HepG2 (cell line): ENCODE results near the gene GSC2. TPM values are rescaled to one million over a fixed set of nuclear protein-coding genes. Genes with fewer than 3 reads are reported as not detected.

Source experiments
- ATAC-seq: fragments of 200-7000 bp; cut with Tn5 transposase; 3 replicates; pipeline ENCODE4 v1.9.1; 2020; ENCODE audit warnings: mild to moderate bottlenecking, moderate library complexity
- BruUV-seq: library from RNA; stranded (reverse); fragments of 400-500 nt; replicated peaks from 2 replicates; lab custom pipeline; 2021; lab: Mats Ljungman, UMichigan
- CTCF ChIA-PET: fragments of 300-600 bp; formaldehyde crosslinking; extraction: SDS; loops from one replicate; lab custom pipeline; 2021; ENCODE audit warnings: low total read pairs, inconsistent platforms, low intra/inter-chr PET ratio; lab: Yijun Ruan, JAX
- POLR2A ChIA-PET: fragments of 350-600 bp; sonication (Branson Sonifier 250); formaldehyde crosslinking; loops from one replicate; lab custom pipeline; 2020; ENCODE audit warnings: antibody characterized with exemption, inconsistent platforms; lab: Yijun Ruan, JAX
- DNase-seq: peaks from one replicate; pipeline ENCODE4 v3.0.0-alpha.2; 2015; ENCODE audit warnings: low spot score
- FAIRE-seq: peaks from 3 replicates; lab custom pipeline; 2011; peaks lifted over from hg19 to GRCh38; lab: Jason Lieb, UNC
- H2AFZ ChIP-seq: one replicate; pipeline ENCODE4 v1.6.1; 2011; ENCODE audit warnings: low read length, inconsistent platforms
- H3K27ac ChIP-seq: fragments of 300-600 bp; 3 replicates; pipeline ENCODE4 v1.8.0; 2011; ENCODE audit warnings: mixed run types, mild to moderate bottlenecking, mixed read lengths, low read length, inconsistent platforms; ENCODE audit not compliant: insufficient read depth; ENCODE audit errors: extremely low read length
- H3K27me3 ChIP-seq, 2 experiments: fragments of 200-600 bp in 1 of 2; 2 replicates in 1 of 2; 3 replicates in 1 of 2; pipeline versions ENCODE4 v1.6.0 to v1.8.0; 2011; ENCODE audit warnings: low read length in 2 of 2, mild to moderate bottlenecking in 2 of 2, moderate library complexity in 2 of 2, inconsistent platforms in 1 of 2; ENCODE audit not compliant: insufficient read depth in 2 of 2, control insufficient read depth in 1 of 2
- H3K36me3 ChIP-seq, 2 experiments: fragments of 200-600 bp in 1 of 2; replicated peaks in 1 of 2; 2 replicates in 1 of 2; 3 replicates in 1 of 2; pipeline versions ENCODE4 v1.5.1 to v1.8.0; 2011; ENCODE audit warnings: low read length in 2 of 2, inconsistent platforms in 1 of 2; ENCODE audit not compliant: insufficient read depth in 2 of 2, control insufficient read depth in 1 of 2
- H3K4me1 ChIP-seq: 2 replicates; pipeline ENCODE4 v1.5.1; 2012; ENCODE audit warnings: low read length, inconsistent platforms; ENCODE audit not compliant: insufficient read depth
- H3K4me2 ChIP-seq: 2 replicates; pipeline ENCODE4 v1.6.0; 2011; ENCODE audit warnings: low read depth, low read length, inconsistent platforms
- H3K4me3 ChIP-seq, 3 experiments: fragments of 200-600 bp in 1 of 3; sonication (generic), shearing (Covaris generic) in 1 of 3; replicated peaks in 1 of 3; 2 replicates each; pipeline ENCODE4 v1.5.1; 2011 to 2016; ENCODE audit warnings: low read length in 3 of 3, inconsistent platforms in 2 of 3, low read depth in 2 of 3, mild to moderate bottlenecking in 2 of 3, control low read depth in 1 of 3, mixed read lengths in 1 of 3; ENCODE audit not compliant: insufficient read depth in 1 of 3
- H3K79me2 ChIP-seq: one replicate; pipeline ENCODE4 v1.6.1; 2011; ENCODE audit warnings: low read length, inconsistent platforms; ENCODE audit not compliant: insufficient read depth
- H3K9ac ChIP-seq: 2 replicates; pipeline ENCODE4 v1.6.0; 2011; ENCODE audit warnings: mild to moderate bottlenecking, low read depth, low read length, inconsistent platforms; ENCODE audit not compliant: insufficient read depth
- H3K9me3 ChIP-seq: 2 replicates; pipeline ENCODE4 v1.5.1; 2012; ENCODE audit warnings: mild to moderate bottlenecking, low read length
- H4K20me1 ChIP-seq: 2 replicates; pipeline ENCODE4 v1.6.0; 2011; ENCODE audit warnings: inconsistent platforms, mild to moderate bottlenecking, low read length, moderate library complexity; ENCODE audit not compliant: insufficient read depth
- ATRX ChIP-seq: sonication (generic); formaldehyde crosslinking; IDR thresholded peaks from 2 replicates; pipeline ENCODE4 v1.4.0; 2020; ENCODE audit warnings: missing genetic modification reagents, borderline replicate concordance
- CTCF ChIP-seq: sonication (generic); formaldehyde crosslinking; IDR thresholded peaks from 2 replicates; pipeline ENCODE4 v1.5.0; 2020; ENCODE audit warnings: mild to moderate bottlenecking, missing genetic modification reagents, moderate library complexity
- ETV5 ChIP-seq: IDR thresholded peaks from 2 replicates; pipeline ENCODE4 v1.6.1; 2018; ENCODE audit warnings: missing biosample characterization, missing genetic modification reagents, inconsistent platforms, borderline replicate concordance
- KAT7 ChIP-seq: IDR thresholded peaks from 2 replicates; pipeline ENCODE4 v1.6.1; 2018; ENCODE audit warnings: borderline replicate concordance, missing compliant biosample characterization
- TFDP2 ChIP-seq: sonication (generic); formaldehyde crosslinking; IDR thresholded peaks from 2 replicates; pipeline ENCODE4 v1.4.0; 2020; ENCODE audit warnings: missing genetic modification reagents
- TIGD3 ChIP-seq: sonication (generic); formaldehyde crosslinking; IDR thresholded peaks from 2 replicates; pipeline ENCODE4 v1.5.1; 2020; ENCODE audit warnings: mild to moderate bottlenecking, missing genetic modification reagents, borderline replicate concordance
- ZBTB4 ChIP-seq: sonication (generic); formaldehyde crosslinking; IDR thresholded peaks from 2 replicates; pipeline ENCODE4 v1.4.0; 2020; ENCODE audit warnings: missing genetic modification reagents, mild to moderate bottlenecking, borderline replicate concordance
- ZFP36 ChIP-seq: fragments of 150-350 bp; IDR thresholded peaks from 2 replicates; pipeline ENCODE4 v1.6.1; 2018; ENCODE audit warnings: borderline replicate concordance, low read length, low read depth; ENCODE audit not compliant: partially characterized antibody
- ZNF12 ChIP-seq: sonication (generic); formaldehyde crosslinking; IDR thresholded peaks from 2 replicates; pipeline ENCODE4 v1.5.0; 2020; ENCODE audit warnings: missing genetic modification reagents
- ZNF232 ChIP-seq: sonication (generic); formaldehyde crosslinking; IDR thresholded peaks from 2 replicates; pipeline ENCODE4 v1.4.0; 2020; ENCODE audit warnings: missing genetic modification reagents, borderline replicate concordance
- ZNF251 ChIP-seq: sonication (generic); formaldehyde crosslinking; IDR thresholded peaks from 2 replicates; pipeline ENCODE4 v1.9.0; 2021; ENCODE audit warnings: mild to moderate bottlenecking, missing genetic modification reagents
- ZNF547 ChIP-seq: sonication (generic); formaldehyde crosslinking; IDR thresholded peaks from 2 replicates; pipeline ENCODE4 v1.5.1; 2020; ENCODE audit warnings: mild to moderate bottlenecking, missing genetic modification reagents
- ZNF562 ChIP-seq: sonication (generic); formaldehyde crosslinking; IDR thresholded peaks from 2 replicates; pipeline ENCODE4 v1.8.0; 2022; ENCODE audit warnings: missing genetic modification reagents, borderline replicate concordance
- ZNF878 ChIP-seq: sonication (generic); formaldehyde crosslinking; IDR thresholded peaks from 2 replicates; pipeline ENCODE4 v1.8.1; 2023; ENCODE audit warnings: mild to moderate bottlenecking, missing genetic modification reagents, moderate library complexity
- ZSCAN30 ChIP-seq: sonication (generic); formaldehyde crosslinking; IDR thresholded peaks from 2 replicates; pipeline ENCODE4 v1.5.0; 2020; ENCODE audit warnings: mild to moderate bottlenecking, missing genetic modification reagents
- WGBS: methylation state at CpG from one replicate; pipeline ENCODE4 v1.1.6; 2017; ENCODE audit warnings: low lambda C conversion rate; 5-methylcytosine and 5-hydroxymethylcytosine counted together
- in situ Hi-C: cut with HindIII; loops from 2 replicates; pipeline ENCODE4 v1.10.0; 2017; ENCODE audit warnings: low pct_unique_long_range_greater_than_20kb; ENCODE audit not compliant: extremely low pct_ligation_motif_present
- intact Hi-C: fragments of 100-400 bp; cut with micrococcal nuclease; formaldehyde crosslinking; loops from one replicate; pipeline ENCODE4 v1.10.0; 2022; ENCODE audit not compliant: unreplicated experiment
- polyA plus RNA-seq, 8 experiments: library from polyadenylated mRNA; depleted of rRNA in 3 of 8; stranded (reverse) in 7 of 8; unstranded in 1 of 8; fragments of >200 nt; fragmentation: Illumina TruSeq in 4 of 8; extraction: Trizol in 4 of 8; gene quantifications; 2 replicates each; pipeline versions ENCODE4 v1.2.1 to v1.2.3, GENCODE V29; 2011 to 2016; ENCODE audit warnings: low read depth in 4 of 8, missing spikeins in 1 of 8, mixed read lengths in 1 of 8; ENCODE audit not compliant: insufficient read depth in 1 of 8
- total RNA-seq, 5 experiments: library from RNA; depleted of rRNA; stranded (reverse); fragments of >200 nt; fragmentation: Illumina TruSeq; extraction: Trizol; gene quantifications; 2 replicates each; pipeline ENCODE4 v1.2.3, GENCODE V29; 2016; ENCODE audit warnings: low read depth in 1 of 5

The GSC2 gene
- total and polyA plus RNA-seq, 2 of the 13 experiments (the other 11 are each of a cell fraction or from before 2014, with no cell fraction given), result not detected

GRCh38 chr22:19195796-19196731, 46.0 kb upstream of the GSC2 start:
- in situ Hi-C loops, result no loop called here
- Histone ChIP-seq H3K79me2 (no peaks in the 10 kb centered on the region), H3K9me3 (no peaks in the 10 kb centered on the region), H3K4me1 (no peaks in the 10 kb centered on the region), H3K27ac (no peak overlapping the region), H3K36me3 (peaks cover 0 to 2% of the 10 kb centered on the region in 2 experiments; a peak in 3 of 5 replicates), H3K4me2 (no peak overlapping the region), H3K27me3 (no peaks in the 10 kb centered on the region), H3K9ac (no peak overlapping the region), H2AFZ (no peak overlapping the region), H4K20me1 (no peaks in the 10 kb centered on the region), H3K4me3 (no peak overlapping the region)
- ATAC-seq (no peak), FAIRE-seq (no peak), DNase-seq (no peak)
- no TSS peak for BruUV-seq
- POLR2A ChIA-PET, result interaction anchor here (1.9 kb wide), 1 partner anchor 18 kb away, joined by 4 read pairs; the partner anchor contains the start of gene SLC25A1
- WGBS, result 94% methylated on average over 16 of the region's 23 CpGs
- intact Hi-C loops, result no loop called here
- CTCF ChIA-PET, result no interaction called here
- TF ChIP-seq ZBTB4 (no peak), ZNF562 (CRISPR knock-in tag) (no peak), ATRX (CRISPR knock-in tag) (no peak), ZSCAN30 (no peak), ETV5 (CRISPR knock-in tag) (no peak), CTCF (CRISPR knock-in tag) (no peak), KAT7 (CRISPR knock-in tag) (no peak), ZFP36 (no peak), ZNF251 (no peak), ZNF12 (CRISPR knock-in tag) (no peak), ZNF232 (no peak), ZNF878 (CRISPR knock-in tag) (no peak), TFDP2 (no peak), TIGD3 (no peak), ZNF547 (CRISPR knock-in tag) (no peak)
